Liver (tissue), 9 donors: ENCODE results near the gene STK33. TPM values are rescaled to one million over a fixed set of nuclear protein-coding genes. Genes with fewer than 3 reads are reported as not detected.

Source experiments
- DNase-seq: peaks from one replicate; pipeline ENCODE4 v3.0.0-alpha.2; 2017; ENCODE audit warnings: low spot score
- H3K27ac ChIP-seq, 2 donors: one replicate each; pipeline ENCODE4 v1.7.0; 2013; ENCODE audit warnings: inconsistent platforms in 2 of 2, low read length in 2 of 2, control low read depth in 1 of 2, low read depth in 1 of 2, mild to moderate bottlenecking in 1 of 2
- H3K27me3 ChIP-seq, 4 donors: one replicate each; pipeline versions ENCODE4 v1.6.1 to v1.7.0; 2013; ENCODE audit warnings: low read length in 3 of 4, inconsistent platforms in 1 of 4, mild to moderate bottlenecking in 1 of 4, moderate library complexity in 1 of 4; ENCODE audit not compliant: control insufficient read depth in 4 of 4, insufficient read depth in 4 of 4
- H3K36me3 ChIP-seq, 4 donors: one replicate each; pipeline versions ENCODE4 v1.6.1 to v1.7.0; 2013; ENCODE audit warnings: low read length in 3 of 4, mild to moderate bottlenecking in 3 of 4, low read depth in 1 of 4, moderate library complexity in 1 of 4; ENCODE audit not compliant: control insufficient read depth in 4 of 4, insufficient read depth in 3 of 4
- H3K4me1 ChIP-seq, 4 donors: one replicate each; pipeline versions ENCODE4 v1.6.1 to v1.7.0; 2013; ENCODE audit warnings: low read length in 3 of 4, mild to moderate bottlenecking in 3 of 4, moderate library complexity in 1 of 4; ENCODE audit not compliant: control insufficient read depth in 4 of 4, insufficient read depth in 4 of 4
- H3K4me3 ChIP-seq, 3 donors: one replicate each; pipeline versions ENCODE4 v1.6.1 to v1.7.0; 2013; ENCODE audit warnings: low read length in 3 of 3, control low read depth in 1 of 3, low read depth in 1 of 3, mild to moderate bottlenecking in 1 of 3
- H3K9ac ChIP-seq, 2 donors: one replicate each; pipeline ENCODE4 v1.7.0; 2013; ENCODE audit warnings: low read length in 2 of 2, mild to moderate bottlenecking in 2 of 2, moderate library complexity in 2 of 2, control low read depth in 1 of 2, low read depth in 1 of 2
- H3K9me3 ChIP-seq, 4 donors: one replicate each; pipeline versions ENCODE4 v1.6.1 to v1.7.0; 2013; ENCODE audit warnings: low read length in 3 of 4; ENCODE audit not compliant: control insufficient read depth in 4 of 4
- EGR1 ChIP-seq, 2 donors: IDR thresholded peaks; 2 replicates each; pipeline ENCODE4 v1.6.1; 2016 to 2018; ENCODE audit warnings: antibody characterized with exemption in 2 of 2, low read depth in 2 of 2
- FOXA1 ChIP-seq: IDR thresholded peaks from 2 replicates; pipeline ENCODE4 v1.6.1; 2016; ENCODE audit warnings: antibody characterized with exemption
- FOXA2 ChIP-seq: IDR thresholded peaks from 2 replicates; pipeline ENCODE4 v1.6.1; 2016; ENCODE audit warnings: antibody characterized with exemption
- GABPA ChIP-seq, 2 donors: IDR thresholded peaks in 1 of 2; conservative IDR thresholded peaks in 1 of 2; 2 replicates each; pipeline ENCODE4 v1.6.1; 2016; ENCODE audit warnings: antibody characterized with exemption in 2 of 2, mild to moderate bottlenecking in 1 of 2, moderate library complexity in 1 of 2
- HNF4A ChIP-seq, 2 donors: conservative IDR thresholded peaks; 2 replicates each; pipeline ENCODE4 v1.6.1; 2016; ENCODE audit warnings: antibody characterized with exemption in 2 of 2, mild to moderate bottlenecking in 2 of 2
- HNF4G ChIP-seq: IDR thresholded peaks from 2 replicates; pipeline ENCODE4 v1.6.1; 2016; ENCODE audit warnings: antibody characterized with exemption
- JUND ChIP-seq, 2 donors: IDR thresholded peaks; 2 replicates each; pipeline ENCODE4 v1.6.1; 2016; ENCODE audit warnings: antibody characterized with exemption in 2 of 2
- RAD21 ChIP-seq, 2 donors: IDR thresholded peaks; 2 replicates each; pipeline ENCODE4 v1.6.1; 2016; ENCODE audit warnings: antibody characterized with exemption in 2 of 2, mild to moderate bottlenecking in 2 of 2
- RXRA ChIP-seq, 2 donors: IDR thresholded peaks; 2 replicates each; pipeline ENCODE4 v1.6.1; 2017 to 2018; ENCODE audit warnings: antibody characterized with exemption in 2 of 2, mild to moderate bottlenecking in 1 of 2
- SP1 ChIP-seq: IDR thresholded peaks from 2 replicates; pipeline ENCODE4 v1.6.1; 2018; ENCODE audit warnings: antibody characterized with exemption, mild to moderate bottlenecking
- TAF1 ChIP-seq: conservative IDR thresholded peaks from 2 replicates; pipeline ENCODE4 v1.6.1; 2016; ENCODE audit warnings: antibody characterized with exemption, mild to moderate bottlenecking
- YY1 ChIP-seq: IDR thresholded peaks from 2 replicates; pipeline ENCODE4 v1.6.1; 2016; ENCODE audit warnings: antibody characterized with exemption, mild to moderate bottlenecking
- WGBS: extraction: QIAGEN DNeasy Blood & Tissue Kit; methylation state at CpG from one replicate; pipeline ENCODE4 v1.1.7; 2013; 5-methylcytosine and 5-hydroxymethylcytosine counted together
- polyA plus RNA-seq, 2 donors: library from polyadenylated mRNA; stranded (reverse) in 1 of 2; unstranded in 1 of 2; fragments of 200-250 nt in 1 of 2; fragments of >200 nt in 1 of 2; fragmentation: Nextera tagmentation in 1 of 2; extraction: Ambion mirVana in 1 of 2; gene quantifications; one replicate each; pipeline versions ENCODE4 v1.2.1 to v1.2.3, GENCODE V29; 2013 to 2015
- total RNA-seq, 2 donors: library from RNA; depleted of rRNA; stranded (reverse); fragments of >200 nt; gene quantifications; one replicate each; pipeline ENCODE4 v1.2.3, GENCODE V29; 2014
- TF ChIP-seq, protein P1 (sequence below): IDR thresholded peaks from 2 replicates; pipeline ENCODE4 v1.6.1; 2016; ENCODE audit warnings: antibody characterized with exemption
- TF ChIP-seq, protein P2 (sequence below): IDR thresholded peaks from 2 replicates; pipeline ENCODE4 v1.6.1; 2016; ENCODE audit warnings: antibody characterized with exemption
- TF ChIP-seq, protein P3 (sequence below): IDR thresholded peaks from 2 replicates; pipeline ENCODE4 v1.6.1; 2016; ENCODE audit warnings: antibody characterized with exemption, mild to moderate bottlenecking
- TF ChIP-seq, protein P4 (sequence below): IDR thresholded peaks from 2 replicates; pipeline ENCODE4 v1.6.1; 2016; ENCODE audit warnings: antibody characterized with exemption
- TF ChIP-seq, protein P5 (sequence below): fragments of 150-350 bp; IDR thresholded peaks from 2 replicates; pipeline ENCODE4 v1.5.1; 2017; ENCODE audit warnings: improper control_type of control experiment, low read depth, low read length; ENCODE audit not compliant: missing input control
- donor health status: healthy.
- donor health status: healthy.
- donor health status: healthy.
- donor health status: healthy.
- donor health status: healthy.

The STK33 gene
- total and polyA plus RNA-seq, 4 donors = 0.09 to 1.1 (median 0.52) TPM

DNA sequence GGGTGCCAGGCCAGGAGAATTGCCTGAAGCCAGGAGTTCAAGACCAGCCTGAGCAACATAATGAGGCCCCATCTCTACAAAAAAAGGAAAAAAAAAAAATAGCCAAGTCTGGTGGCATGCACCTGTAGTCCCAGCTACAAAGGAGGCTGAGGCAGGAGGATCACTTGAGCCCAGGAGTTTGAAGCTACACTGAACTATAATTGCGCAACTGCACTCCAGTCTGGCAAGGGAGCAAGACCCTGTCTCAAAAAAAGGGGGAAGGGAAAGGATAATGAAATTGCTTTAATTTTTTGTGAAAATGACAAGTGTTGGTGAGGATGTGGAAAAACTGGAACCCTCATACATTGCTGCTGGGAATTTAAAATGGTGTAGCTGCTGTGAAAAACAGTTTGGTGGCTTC, 19.2 kb downstream of the STK33 start:
- WGBS = 100% methylated on average over 1 of the region's 1 CpG
- Histone ChIP-seq H3K4me1 (no peaks in the 10 kb centered on the region), H3K36me3 (no peaks in the 10 kb centered on the region), H3K27me3 (no peaks in the 10 kb centered on the region), H3K27ac (no peak overlapping the region), H3K9me3 (no peaks in the 10 kb centered on the region), H3K9ac (no peak overlapping the region), H3K4me3 (no peak overlapping the region)
- no peak for TF ChIP-seq HNF4A (conservative IDR thresholded peaks at IDR 0.05)
- TF ChIP-seq FOXA2 = no peak
- TF ChIP-seq TAF1 = no peak
- TF ChIP-seq, protein P1, sequence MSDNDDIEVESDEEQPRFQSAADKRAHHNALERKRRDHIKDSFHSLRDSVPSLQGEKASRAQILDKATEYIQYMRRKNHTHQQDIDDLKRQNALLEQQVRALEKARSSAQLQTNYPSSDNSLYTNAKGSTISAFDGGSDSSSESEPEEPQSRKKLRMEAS = no peak
- TF ChIP-seq FOXA1 = no peak
- no peak for TF ChIP-seq GABPA (IDR thresholded peaks at IDR 0.05 in 1 of 2, conservative IDR thresholded peaks at IDR 0.05 in 1 of 2)
- TF ChIP-seq YY1 = no peak
- TF ChIP-seq EGR1 (IDR thresholded peaks at IDR 0.05; ENCODE audit: low read depth in 2 of 2) = no peak
- TF ChIP-seq RXRA (IDR thresholded peaks at IDR 0.05) = no peak
- no peak for TF ChIP-seq SP1
- TF ChIP-seq, protein P2, sequence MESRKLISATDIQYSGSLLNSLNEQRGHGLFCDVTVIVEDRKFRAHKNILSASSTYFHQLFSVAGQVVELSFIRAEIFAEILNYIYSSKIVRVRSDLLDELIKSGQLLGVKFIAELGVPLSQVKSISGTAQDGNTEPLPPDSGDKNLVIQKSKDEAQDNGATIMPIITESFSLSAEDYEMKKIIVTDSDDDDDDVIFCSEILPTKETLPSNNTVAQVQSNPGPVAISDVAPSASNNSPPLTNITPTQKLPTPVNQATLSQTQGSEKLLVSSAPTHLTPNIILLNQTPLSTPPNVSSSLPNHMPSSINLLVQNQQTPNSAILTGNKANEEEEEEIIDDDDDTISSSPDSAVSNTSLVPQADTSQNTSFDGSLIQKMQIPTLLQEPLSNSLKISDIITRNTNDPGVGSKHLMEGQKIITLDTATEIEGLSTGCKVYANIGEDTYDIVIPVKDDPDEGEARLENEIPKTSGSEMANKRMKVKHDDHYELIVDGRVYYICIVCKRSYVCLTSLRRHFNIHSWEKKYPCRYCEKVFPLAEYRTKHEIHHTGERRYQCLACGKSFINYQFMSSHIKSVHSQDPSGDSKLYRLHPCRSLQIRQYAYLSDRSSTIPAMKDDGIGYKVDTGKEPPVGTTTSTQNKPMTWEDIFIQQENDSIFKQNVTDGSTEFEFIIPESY = no peak
- no peak for TF ChIP-seq RAD21 (IDR thresholded peaks at IDR 0.05)
- TF ChIP-seq HNF4G = no peak
- TF ChIP-seq, protein P3, sequence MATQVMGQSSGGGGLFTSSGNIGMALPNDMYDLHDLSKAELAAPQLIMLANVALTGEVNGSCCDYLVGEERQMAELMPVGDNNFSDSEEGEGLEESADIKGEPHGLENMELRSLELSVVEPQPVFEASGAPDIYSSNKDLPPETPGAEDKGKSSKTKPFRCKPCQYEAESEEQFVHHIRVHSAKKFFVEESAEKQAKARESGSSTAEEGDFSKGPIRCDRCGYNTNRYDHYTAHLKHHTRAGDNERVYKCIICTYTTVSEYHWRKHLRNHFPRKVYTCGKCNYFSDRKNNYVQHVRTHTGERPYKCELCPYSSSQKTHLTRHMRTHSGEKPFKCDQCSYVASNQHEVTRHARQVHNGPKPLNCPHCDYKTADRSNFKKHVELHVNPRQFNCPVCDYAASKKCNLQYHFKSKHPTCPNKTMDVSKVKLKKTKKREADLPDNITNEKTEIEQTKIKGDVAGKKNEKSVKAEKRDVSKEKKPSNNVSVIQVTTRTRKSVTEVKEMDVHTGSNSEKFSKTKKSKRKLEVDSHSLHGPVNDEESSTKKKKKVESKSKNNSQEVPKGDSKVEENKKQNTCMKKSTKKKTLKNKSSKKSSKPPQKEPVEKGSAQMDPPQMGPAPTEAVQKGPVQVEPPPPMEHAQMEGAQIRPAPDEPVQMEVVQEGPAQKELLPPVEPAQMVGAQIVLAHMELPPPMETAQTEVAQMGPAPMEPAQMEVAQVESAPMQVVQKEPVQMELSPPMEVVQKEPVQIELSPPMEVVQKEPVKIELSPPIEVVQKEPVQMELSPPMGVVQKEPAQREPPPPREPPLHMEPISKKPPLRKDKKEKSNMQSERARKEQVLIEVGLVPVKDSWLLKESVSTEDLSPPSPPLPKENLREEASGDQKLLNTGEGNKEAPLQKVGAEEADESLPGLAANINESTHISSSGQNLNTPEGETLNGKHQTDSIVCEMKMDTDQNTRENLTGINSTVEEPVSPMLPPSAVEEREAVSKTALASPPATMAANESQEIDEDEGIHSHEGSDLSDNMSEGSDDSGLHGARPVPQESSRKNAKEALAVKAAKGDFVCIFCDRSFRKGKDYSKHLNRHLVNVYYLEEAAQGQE = no peak
- no peak for DNase-seq

DNA sequence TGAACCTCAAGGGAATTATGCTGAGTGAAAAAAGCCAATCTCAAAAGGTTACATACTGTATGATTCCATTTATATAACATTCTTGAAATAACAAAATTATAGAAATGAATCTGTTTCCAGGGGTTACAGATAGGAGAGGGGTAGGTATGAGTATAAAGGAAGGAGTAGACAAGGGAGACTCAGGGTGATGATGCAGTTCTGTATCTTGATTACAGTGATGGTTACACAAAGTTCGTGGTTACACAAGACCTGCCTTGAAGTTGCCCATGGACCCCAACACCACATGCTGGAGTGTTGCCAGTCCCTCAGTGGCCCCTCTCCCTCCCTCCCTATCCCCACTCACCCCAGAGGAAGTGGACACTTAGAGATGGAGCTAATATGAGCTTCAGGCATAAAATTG, 20.3 kb downstream of the STK33 start:
- Histone ChIP-seq H3K36me3 (no peaks in the 10 kb centered on the region), H3K4me1 (no peaks in the 10 kb centered on the region), H3K27me3 (no peaks in the 10 kb centered on the region), H3K27ac (no peak overlapping the region), H3K9ac (no peak overlapping the region), H3K9me3 (no peaks in the 10 kb centered on the region), H3K4me3 (no peak overlapping the region)
- no peak for DNase-seq
- no peak for TF ChIP-seq YY1
- TF ChIP-seq TAF1 = no peak
- TF ChIP-seq FOXA2 = no peak
- no peak for TF ChIP-seq SP1
- TF ChIP-seq EGR1 (IDR thresholded peaks at IDR 0.05; ENCODE audit: low read depth in 2 of 2) = no peak
- TF ChIP-seq, protein P4, sequence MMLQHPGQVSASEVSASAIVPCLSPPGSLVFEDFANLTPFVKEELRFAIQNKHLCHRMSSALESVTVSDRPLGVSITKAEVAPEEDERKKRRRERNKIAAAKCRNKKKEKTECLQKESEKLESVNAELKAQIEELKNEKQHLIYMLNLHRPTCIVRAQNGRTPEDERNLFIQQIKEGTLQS = no peak
- TF ChIP-seq, protein P2 = no peak
- no peak for TF ChIP-seq JUND (IDR thresholded peaks at IDR 0.05)
- no peak for TF ChIP-seq RAD21 (IDR thresholded peaks at IDR 0.05)
- no peak for TF ChIP-seq RXRA (IDR thresholded peaks at IDR 0.05)
- TF ChIP-seq HNF4G = no peak
- TF ChIP-seq, protein P1 = no peak
- no peak for TF ChIP-seq GABPA (IDR thresholded peaks at IDR 0.05 in 1 of 2, conservative IDR thresholded peaks at IDR 0.05 in 1 of 2)
- TF ChIP-seq, protein P5, sequence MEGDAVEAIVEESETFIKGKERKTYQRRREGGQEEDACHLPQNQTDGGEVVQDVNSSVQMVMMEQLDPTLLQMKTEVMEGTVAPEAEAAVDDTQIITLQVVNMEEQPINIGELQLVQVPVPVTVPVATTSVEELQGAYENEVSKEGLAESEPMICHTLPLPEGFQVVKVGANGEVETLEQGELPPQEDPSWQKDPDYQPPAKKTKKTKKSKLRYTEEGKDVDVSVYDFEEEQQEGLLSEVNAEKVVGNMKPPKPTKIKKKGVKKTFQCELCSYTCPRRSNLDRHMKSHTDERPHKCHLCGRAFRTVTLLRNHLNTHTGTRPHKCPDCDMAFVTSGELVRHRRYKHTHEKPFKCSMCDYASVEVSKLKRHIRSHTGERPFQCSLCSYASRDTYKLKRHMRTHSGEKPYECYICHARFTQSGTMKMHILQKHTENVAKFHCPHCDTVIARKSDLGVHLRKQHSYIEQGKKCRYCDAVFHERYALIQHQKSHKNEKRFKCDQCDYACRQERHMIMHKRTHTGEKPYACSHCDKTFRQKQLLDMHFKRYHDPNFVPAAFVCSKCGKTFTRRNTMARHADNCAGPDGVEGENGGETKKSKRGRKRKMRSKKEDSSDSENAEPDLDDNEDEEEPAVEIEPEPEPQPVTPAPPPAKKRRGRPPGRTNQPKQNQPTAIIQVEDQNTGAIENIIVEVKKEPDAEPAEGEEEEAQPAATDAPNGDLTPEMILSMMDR = no peak
- TF ChIP-seq, protein P3 = no peak
- 88% methylated on average over 1 of the region's 1 CpG for whole genome bisulfite sequencing
